ENCODE results near the gene GLT8D2.

Gene GLT8D2

DNA sequence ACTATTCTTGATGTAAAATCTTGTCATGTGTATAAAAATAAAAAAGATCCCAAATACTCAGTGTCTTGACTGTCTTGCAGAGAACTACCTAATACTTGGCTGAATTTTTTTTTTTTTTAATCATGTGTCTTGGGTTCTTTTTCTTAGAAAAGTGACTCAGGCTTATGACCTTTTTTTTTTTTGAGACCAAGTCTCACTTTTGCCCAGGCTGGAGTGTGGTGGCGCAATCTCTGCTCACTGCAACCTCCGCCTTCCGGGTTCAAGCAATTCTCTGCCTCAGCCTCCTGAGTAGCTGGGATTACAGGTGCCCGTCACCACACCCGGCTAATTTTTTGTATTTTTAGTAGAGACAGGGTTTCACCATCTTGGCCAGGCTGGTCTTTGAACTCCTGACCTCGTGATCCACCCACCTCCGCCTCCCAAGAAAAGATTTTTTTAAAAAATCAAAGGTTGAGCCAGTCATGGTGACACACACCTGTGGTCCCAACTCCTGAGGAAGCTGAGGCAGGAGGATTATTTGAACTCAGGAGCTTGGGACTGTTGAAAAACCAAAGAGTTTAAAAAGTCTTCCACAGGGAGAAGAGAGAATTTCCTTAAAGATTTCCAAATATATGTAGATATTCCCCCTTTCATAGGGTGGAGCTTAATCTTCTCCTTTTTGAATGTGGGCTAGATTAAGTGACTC is 102.0 kb downstream of the GLT8D2 start:
- no peak for DNase-seq

- DNase-seq, result no peak
Measured at GRCh38 chr12:103944964-103945363, 105.0 kb downstream of the GLT8D2 start.

Data from activated gamma-delta T cell (primary cell).